IgD-negative memory B cell (primary cell): ENCODE data around the gene EFNA2. TPM values are rescaled to one million over a fixed set of nuclear protein-coding genes. Genes with fewer than 3 reads are reported as not detected.
"Not testable (repeated sequence)": the region's sequence is repeated elsewhere in the genome, so short reads cannot be mapped to it uniquely, and the experiment has no call there.

Experiments
- H3K27ac Mint-ChIP-seq, 3 donors: one replicate each; pipeline ENCODE4 v1.8.0; 2020 to 2022; ENCODE audit warnings: mild to moderate bottlenecking in 3 of 3, mixed read lengths in 3 of 3, moderate library complexity in 1 of 3
- H3K27me3 Mint-ChIP-seq: one replicate; pipeline ENCODE4 v1.8.0; 2021; ENCODE audit warnings: mixed read lengths
- H3K36me3 Mint-ChIP-seq: one replicate; pipeline ENCODE4 v1.8.0; 2020; ENCODE audit warnings: mild to moderate bottlenecking, mixed read lengths
- H3K4me1 Mint-ChIP-seq, 3 donors: one replicate each; pipeline ENCODE4 v1.8.0; 2020 to 2022; ENCODE audit warnings: mixed read lengths in 3 of 3, mild to moderate bottlenecking in 1 of 3
- H3K4me3 Mint-ChIP-seq, 4 donors: one replicate each; pipeline ENCODE4 v1.8.0; 2020 to 2022; ENCODE audit warnings: mild to moderate bottlenecking in 4 of 4, mixed read lengths in 4 of 4, moderate library complexity in 3 of 4
- H3K9me3 Mint-ChIP-seq, 3 donors: one replicate each; pipeline ENCODE4 v1.8.0; 2020 to 2021; ENCODE audit warnings: mixed read lengths in 3 of 3, mild to moderate bottlenecking in 1 of 3
- polyA plus RNA-seq: library from polyadenylated mRNA; unstranded; fragments of 300-500 nt; fragmentation: Illumina TruSeq; gene quantifications from one replicate; pipeline ENCODE4 v1.2.3, GENCODE V29; 2021

Gene EFNA2
- polyA plus RNA-seq, 1 donor from 2014 or later, result not detected

DNA sequence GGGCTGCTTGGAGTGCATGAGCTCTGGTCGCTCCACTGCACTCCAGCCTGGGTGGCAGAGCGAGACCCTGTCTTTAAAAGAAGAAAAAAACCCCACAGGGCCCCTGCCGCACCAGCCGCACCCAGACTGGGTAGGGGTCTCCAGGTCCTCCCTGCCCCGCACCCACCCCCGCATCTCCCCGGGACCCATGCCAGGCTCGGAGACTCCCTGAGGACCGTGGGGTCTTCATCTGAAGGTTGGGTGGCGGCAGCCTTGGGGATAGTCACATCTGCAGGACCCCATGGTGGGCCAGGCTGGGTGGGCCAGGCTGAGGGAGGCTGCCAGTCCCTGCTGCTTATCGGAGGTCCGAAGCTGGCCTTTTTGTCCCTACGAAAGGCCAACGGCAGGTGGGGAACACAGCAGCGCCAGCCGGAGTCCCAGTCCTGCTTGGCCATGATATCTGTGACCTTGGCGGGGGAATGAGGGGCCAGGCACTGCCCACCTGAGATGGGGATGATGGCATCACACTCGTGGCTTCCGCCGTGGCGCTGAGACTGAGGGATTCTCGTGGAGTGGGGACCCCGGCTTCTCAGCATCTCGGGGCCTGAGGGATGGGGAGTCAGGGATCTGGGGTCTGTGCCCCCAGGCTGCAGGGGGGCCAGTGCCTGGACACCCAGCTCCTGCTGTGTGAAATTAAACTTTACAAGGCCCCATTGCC is 11.1 kb downstream of the EFNA2 start:
- peaks cover 5 to 7% (median 6%) of the 10 kb centered on the region in 3 donors for H3K4me1 Mint-ChIP-seq
- H3K27me3 Mint-ChIP-seq, result peaks cover 21% of the 10 kb centered on the region
- H3K27ac Mint-ChIP-seq, result no peak overlapping the region
- H3K36me3 Mint-ChIP-seq, result peaks cover 1% of the 10 kb centered on the region
- H3K4me3 Mint-ChIP-seq, result peak overlapping the region in 1 of 4 donors; percentile 46
- H3K9me3 Mint-ChIP-seq, result no peaks in the 10 kb centered on the region

DNA sequence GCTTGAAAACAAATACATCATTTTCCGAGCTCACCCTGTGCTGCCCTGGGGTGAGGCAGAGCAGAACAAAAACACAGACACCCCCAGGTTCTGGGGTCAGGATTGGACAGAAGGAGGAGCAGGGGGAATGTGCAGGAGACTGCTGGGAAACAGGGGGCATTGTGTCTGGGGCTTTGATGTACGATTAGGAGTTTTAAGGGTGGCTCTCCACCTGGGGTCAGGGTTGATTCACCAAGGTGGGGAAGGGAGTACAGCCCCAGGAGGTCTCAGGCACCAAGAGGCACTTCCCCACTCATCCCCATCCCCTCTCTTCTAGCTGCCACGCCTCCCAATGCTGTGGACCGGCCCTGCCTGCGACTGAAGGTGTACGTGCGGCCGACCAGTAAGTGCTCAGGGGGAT is 12.6 kb downstream of the EFNA2 start:
- no peaks in the 10 kb centered on the region for H3K9me3 Mint-ChIP-seq
- H3K4me3 Mint-ChIP-seq, result no peak overlapping the region
- H3K4me1 Mint-ChIP-seq, result peaks cover 0 to 4% (median 0%) of the 10 kb centered on the region in 3 donors
- peaks cover 10% of the 10 kb centered on the region for H3K27me3 Mint-ChIP-seq
- no peaks in the 10 kb centered on the region for H3K36me3 Mint-ChIP-seq
- H3K27ac Mint-ChIP-seq, result no peak overlapping the region

DNA sequence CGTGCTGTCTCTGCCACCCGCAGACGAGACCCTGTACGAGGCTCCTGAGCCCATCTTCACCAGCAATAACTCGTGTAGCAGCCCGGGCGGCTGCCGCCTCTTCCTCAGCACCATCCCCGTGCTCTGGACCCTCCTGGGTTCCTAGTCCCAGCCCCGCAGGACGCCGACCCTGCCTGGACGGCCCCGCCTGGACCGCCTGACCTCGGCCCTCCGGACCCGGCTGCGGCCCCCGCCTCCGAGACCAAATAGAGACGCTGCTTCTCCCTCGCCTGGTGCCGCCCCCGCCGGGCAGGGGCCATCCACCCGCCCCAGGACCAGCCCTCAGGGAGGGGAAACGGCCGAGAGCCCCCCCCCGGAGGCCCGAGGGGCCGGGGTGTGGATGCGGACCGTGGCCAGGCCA is 14.1 kb downstream of the EFNA2 start:
- Mint-ChIP-seq H3K4me1 (peaks cover 0 to 4% (median 1%) of the 10 kb centered on the region in 3 donors), H3K27ac (no peak overlapping the region), H3K36me3 (no peaks in the 10 kb centered on the region), H3K27me3 (peaks cover 6% of the 10 kb centered on the region), H3K4me3 (no peak overlapping the region), H3K9me3 (no peaks in the 10 kb centered on the region)

DNA sequence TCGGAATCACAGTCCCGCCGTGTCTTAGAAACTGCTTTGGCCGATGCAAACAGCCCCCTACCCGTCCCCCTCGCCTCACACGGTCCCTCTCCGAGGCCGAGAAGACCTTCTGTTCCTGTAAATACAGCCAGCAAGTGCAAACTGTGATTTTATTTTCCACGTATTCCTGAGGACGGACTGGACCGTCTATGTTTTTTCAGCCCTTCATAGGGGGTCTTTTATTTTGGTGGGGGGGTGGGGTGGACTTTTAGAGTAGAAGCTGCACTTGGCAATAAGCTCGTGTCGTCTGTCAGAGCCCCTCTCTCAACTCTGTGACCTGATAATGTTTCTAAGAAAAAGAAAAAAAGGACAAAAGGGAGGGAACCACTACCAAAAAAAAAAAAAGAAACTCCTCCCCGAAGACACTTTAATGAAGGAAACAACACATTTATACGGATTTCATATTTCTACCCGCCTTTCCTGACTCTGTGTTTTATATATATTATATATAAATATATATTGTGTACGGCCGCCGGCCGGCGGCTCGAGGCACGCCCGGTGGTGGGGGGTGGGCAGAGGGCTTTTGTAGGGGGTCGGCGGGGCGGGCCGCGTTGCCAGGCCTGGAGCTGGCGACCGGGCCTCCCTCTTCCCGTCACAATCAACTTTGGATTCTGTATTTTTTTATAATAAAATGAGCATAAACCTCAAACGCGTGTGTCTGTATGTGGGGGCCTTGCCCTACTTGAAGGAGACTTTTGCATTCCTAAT is 15.2 kb downstream of the EFNA2 start:
- no peak overlapping the region for H3K27ac Mint-ChIP-seq
- no peak overlapping the region for H3K4me3 Mint-ChIP-seq
- H3K9me3 Mint-ChIP-seq, result no peaks in the 10 kb centered on the region

DNA sequence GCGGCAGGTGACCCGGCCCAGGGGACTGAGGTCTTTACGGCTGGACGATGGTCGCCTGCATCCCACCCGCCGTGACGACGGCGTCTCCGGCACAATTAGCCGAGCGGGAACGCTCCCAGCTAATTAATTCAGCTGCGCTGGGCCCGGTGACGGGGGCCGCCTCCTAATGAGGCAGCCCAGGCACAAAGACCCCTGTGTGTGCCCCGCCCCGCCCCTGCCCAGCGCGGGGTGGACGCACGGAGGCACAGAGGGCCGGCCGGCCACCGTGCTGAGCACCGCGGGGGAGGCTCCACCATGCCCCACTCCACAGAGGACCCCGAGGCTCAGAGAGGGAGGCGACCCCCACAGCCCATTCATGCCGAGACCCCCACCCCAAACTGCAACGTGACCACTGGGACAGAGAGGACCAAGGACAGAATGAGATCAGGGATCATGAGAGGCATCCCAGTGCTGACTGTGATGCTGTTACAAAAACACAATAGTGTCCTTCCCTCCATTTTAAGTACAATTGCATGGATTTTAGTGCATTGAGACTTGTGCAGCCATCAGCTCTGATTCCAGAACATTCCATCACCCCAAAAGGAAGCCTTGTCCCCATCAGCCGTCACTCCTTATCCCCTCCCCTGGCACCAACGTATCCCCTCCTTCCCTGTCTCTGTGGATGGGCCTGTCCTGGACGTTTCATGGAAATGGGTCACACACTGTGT is 17.0 kb downstream of the EFNA2 start:
- H3K4me1 Mint-ChIP-seq, result peaks cover 0 to 4% (median 1%) of the 10 kb centered on the region in 3 donors
- no peaks in the 10 kb centered on the region for H3K9me3 Mint-ChIP-seq
- peaks cover 3% of the 10 kb centered on the region for H3K27me3 Mint-ChIP-seq
- no peak overlapping the region for H3K27ac Mint-ChIP-seq
- H3K4me3 Mint-ChIP-seq, result no peak overlapping the region
- H3K36me3 Mint-ChIP-seq, result no peaks in the 10 kb centered on the region

More for the DNA sequence above, 15.2 kb downstream of the EFNA2 start:
- Mint-ChIP-seq H3K36me3 (no peaks in the 10 kb centered on the region), H3K27me3 (peaks cover 6% of the 10 kb centered on the region), H3K4me1 (peaks cover 0 to 4% (median 1%) of the 10 kb centered on the region in 3 donors)

DNA sequence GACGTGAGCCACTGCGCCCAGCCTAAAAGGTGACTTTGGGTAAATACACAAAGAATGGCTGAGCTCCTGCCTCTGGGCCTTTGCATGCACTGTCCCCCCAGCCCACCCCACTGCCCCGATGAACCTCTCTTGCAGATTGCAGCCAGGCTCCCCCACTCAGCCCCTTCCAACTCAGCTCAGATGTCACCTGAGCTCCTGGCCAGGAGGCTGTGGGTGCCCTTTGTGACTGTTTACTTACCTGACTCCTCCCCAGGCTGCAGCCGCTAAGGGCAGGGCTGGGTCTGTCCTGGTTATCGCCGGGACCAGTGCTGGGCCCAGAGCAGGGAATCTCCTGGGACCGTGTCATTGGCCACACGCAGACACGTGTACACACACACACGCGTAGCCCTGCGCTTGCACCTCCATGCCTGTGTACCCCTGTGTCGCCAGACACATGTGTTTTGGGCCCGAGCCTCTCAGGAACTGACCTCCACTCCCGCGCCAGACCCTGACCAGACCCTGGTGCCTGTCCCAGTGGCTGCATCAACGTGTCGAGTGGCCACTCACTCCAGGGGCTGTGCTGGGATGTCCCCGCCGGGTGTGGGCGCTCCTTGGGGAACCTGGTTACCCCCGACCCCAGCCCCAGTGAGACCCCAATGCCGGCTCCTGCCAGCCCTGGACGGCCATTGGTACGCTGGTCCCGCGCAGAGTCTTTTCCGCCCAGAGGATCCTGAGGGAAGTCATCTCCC is 18.7 kb downstream of the EFNA2 start:
- H3K27ac Mint-ChIP-seq, result no peak overlapping the region
- H3K36me3 Mint-ChIP-seq, result no peaks in the 10 kb centered on the region
- H3K9me3 Mint-ChIP-seq, result no peaks in the 10 kb centered on the region
- H3K4me1 Mint-ChIP-seq, result peaks cover 0 to 4% (median 1%) of the 10 kb centered on the region in 3 donors
- no peaks in the 10 kb centered on the region for H3K27me3 Mint-ChIP-seq
- H3K4me3 Mint-ChIP-seq, result no peak overlapping the region

DNA sequence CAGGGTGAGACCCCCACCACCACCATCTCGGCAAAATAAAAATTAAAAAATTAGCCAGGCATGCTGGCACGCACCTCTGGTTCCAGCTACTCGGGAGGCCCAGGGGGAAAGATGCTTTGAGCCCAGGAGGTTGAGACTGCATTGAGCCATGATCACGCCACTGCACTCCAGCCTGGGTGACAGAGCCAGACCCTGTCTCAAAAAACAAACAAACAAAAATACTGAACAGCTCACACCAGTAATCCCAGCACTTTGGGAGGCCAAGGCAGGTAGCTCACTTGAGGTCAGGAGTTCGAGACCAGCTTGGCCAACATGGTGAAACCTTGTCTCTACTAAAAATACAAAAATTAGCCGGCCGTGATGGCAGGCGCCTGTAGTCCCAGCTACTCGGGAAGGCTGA is 19.7 kb downstream of the EFNA2 start:
- H3K4me3 Mint-ChIP-seq, H3K36me3 Mint-ChIP-seq, H3K4me1 Mint-ChIP-seq, H3K27me3 Mint-ChIP-seq, H3K9me3 Mint-ChIP-seq, H3K27ac Mint-ChIP-seq: not testable (repeated sequence)

DNA sequence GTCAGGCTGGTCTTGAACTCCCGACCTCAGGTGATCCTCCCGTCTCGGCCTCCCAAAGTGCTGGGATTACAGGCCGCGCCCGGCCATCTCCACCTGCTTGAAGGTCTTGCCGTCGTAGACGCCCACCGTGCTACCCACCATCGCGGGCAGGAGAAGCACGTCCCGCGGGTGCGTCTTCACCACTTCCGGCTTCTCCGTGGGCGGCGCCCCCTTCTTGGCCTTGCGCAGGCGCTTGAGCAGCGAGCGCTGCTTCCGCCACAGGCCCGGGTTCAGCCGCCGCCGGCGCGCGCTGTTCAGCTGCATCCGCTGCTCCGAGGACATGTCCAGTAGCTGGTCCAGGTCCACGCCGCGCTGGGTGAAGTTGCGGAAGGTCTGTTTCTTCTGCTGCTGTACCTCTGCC is 21.6 kb downstream of the EFNA2 start:
- H3K36me3 Mint-ChIP-seq, result no peaks in the 10 kb centered on the region

DNA sequence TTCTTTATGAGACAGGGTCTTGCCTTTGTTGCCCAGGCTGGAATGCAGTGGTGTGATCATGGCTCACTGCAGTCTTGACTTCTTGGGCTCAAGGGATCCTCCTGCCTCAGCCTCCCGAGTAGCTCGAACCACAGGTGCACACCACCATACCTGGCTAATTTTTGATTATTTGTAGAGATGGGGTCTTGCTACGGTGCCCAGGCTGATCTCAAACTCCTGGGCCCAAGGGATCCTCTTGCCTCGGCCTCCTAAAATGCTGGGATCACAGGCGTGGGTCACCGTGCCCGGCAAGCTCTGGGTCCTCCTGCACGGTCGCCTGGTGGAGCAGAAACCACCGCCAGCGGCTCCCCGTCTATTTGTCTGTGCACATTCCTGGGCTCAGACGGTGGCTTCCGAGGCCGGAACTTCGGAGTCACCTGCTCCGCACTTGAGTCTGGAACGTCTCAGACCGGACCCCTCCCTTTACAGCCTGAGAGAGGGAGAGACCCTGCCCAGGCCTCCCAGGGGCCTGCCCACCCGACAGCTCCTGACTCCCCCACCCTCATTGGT is 22.2 kb downstream of the EFNA2 start:
- H3K27ac Mint-ChIP-seq, result peak overlapping the region in 1 of 3 donors; percentile 70
- H3K36me3 Mint-ChIP-seq, result no peaks in the 10 kb centered on the region
- H3K9me3 Mint-ChIP-seq, result no peaks in the 10 kb centered on the region
- H3K27me3 Mint-ChIP-seq, result no peaks in the 10 kb centered on the region
- no peak overlapping the region for H3K4me3 Mint-ChIP-seq
- H3K4me1 Mint-ChIP-seq, result peaks cover 0 to 4% (median 1%) of the 10 kb centered on the region in 3 donors

More for the DNA sequence above, 21.6 kb downstream of the EFNA2 start:
- Mint-ChIP-seq H3K4me1 (peaks cover 0 to 4% (median 1%) of the 10 kb centered on the region in 3 donors), H3K9me3 (no peaks in the 10 kb centered on the region), H3K4me3 (peak overlapping the region in 1 of 4 donors; percentile 39), H3K27ac (peak overlapping the region in 1 of 3 donors; percentile 70), H3K27me3 (no peaks in the 10 kb centered on the region)

DNA sequence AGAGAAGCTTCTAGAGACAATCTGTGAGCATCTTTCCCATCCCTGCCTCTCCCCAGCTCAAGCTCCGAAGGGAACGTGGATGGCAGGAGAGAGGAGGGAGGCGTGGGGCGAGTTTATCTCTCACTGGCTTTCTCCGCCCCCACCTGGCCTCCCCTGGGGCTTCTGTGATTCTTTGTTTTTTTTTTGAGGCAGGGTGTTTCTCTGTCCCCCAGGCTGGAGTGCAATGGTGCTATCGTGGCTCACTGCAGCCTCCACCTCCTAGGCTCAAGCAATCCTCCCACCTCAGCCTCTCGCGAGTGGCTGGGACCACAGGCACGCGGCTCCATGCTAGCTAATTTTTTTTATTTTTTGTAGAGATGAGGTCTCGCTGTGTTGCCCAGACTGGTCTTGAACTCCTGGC is 23.0 kb downstream of the EFNA2 start:
- H3K27ac Mint-ChIP-seq, result no peak overlapping the region
- no peaks in the 10 kb centered on the region for H3K4me1 Mint-ChIP-seq
- H3K9me3 Mint-ChIP-seq, result no peaks in the 10 kb centered on the region
- peaks cover 1% of the 10 kb centered on the region for H3K27me3 Mint-ChIP-seq
- no peak overlapping the region for H3K4me3 Mint-ChIP-seq
- no peaks in the 10 kb centered on the region for H3K36me3 Mint-ChIP-seq

DNA sequence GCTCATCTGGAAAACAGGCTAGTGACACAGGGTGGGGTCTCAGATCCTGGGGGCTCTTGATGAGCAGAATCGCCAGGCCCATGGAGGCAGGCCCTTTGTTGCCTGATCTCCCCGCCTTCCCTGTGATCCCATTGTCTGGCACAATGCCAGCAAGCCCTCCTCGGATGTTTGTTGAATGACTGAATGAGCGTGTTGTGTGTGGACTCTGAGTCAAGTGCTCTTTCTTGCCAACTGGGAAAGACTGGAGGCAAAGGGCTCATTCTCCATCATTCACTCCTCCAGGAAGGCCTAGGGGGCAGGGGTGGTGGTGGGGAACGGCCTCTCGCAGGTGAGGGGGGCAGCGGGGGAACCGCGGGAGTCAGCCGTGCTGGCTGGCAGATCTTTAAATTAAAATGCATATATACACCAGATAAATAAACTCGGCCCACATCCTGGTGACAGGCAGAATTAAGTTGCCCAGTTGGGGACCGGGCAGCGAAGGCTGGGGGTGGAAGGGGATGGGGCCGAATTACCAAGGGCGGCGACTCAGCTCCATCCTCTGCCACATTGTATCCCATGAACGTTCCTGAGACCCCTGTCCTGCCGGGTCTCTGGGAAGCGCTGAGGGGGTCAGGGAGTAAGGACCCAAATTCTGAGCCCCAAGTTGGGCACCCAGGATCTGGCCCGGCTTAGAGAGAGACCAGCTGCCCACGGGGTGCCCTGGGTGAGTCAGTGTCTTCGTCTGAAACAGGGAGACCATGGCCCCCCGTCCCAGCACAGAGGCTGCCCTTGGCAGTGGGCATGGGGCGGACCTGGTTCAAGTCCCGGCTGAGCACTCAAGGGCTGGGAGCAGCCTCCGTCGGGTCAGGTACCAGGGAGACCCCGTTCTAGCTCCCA is 24.5 kb downstream of the EFNA2 start:
- Mint-ChIP-seq H3K4me3 (no peak overlapping the region), H3K4me1 (no peaks in the 10 kb centered on the region), H3K27me3 (peaks cover 9% of the 10 kb centered on the region), H3K36me3 (no peaks in the 10 kb centered on the region), H3K9me3 (no peaks in the 10 kb centered on the region), H3K27ac (no peak overlapping the region)

DNA sequence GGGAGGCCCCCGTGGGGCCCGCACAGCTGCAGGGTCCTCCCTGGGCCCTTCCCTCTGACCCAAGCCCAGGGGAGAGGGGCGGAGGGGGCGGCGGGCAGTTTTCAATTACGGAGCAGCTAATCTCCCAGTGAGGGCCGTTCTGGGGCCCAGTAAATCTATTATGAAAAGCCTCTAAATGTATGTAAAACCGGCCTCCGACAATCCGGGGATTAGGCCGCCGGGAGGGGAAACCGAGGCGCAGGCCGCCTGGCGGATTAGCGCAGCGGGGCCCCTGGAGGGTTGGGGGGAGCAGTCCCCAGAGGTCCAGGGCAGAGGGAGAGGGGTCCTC is 25.1 kb downstream of the EFNA2 start:
- Mint-ChIP-seq H3K27ac (no peak overlapping the region), H3K9me3 (no peaks in the 10 kb centered on the region), H3K4me3 (no peak overlapping the region), H3K36me3 (no peaks in the 10 kb centered on the region), H3K4me1 (no peaks in the 10 kb centered on the region), H3K27me3 (peaks cover 11% of the 10 kb centered on the region)

DNA sequence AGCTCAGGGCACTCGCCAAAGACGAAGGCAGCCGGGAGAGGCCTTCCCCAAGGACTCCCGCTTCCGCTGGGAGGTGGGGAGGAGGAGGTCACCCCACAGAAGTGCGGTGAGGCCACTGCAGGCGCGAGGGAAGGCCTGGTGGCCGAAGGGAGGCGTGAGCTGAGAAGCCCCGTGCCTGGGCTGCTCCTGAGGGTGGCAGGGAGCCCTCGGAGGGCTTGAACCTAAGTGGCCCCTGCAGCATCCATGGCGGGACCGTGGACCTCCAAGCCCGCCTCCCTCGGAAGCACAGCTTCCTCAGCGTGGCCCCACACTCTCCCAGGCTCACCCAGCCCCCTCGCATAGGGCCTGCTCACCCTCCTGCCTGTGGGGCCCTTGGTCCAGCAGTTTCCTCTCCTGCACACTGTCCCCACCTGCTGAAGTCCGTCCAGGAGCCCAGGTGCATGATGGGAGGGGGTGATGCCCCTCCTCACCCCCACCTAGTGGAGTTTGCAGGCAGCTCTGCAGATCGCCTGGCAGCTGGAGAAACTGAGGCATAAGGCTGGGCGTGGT is 25.9 kb downstream of the EFNA2 start:
- Mint-ChIP-seq H3K4me1 (no peaks in the 10 kb centered on the region), H3K9me3 (no peaks in the 10 kb centered on the region), H3K4me3 (no peak overlapping the region), H3K27ac (no peak overlapping the region), H3K27me3 (peaks cover 16% of the 10 kb centered on the region), H3K36me3 (no peaks in the 10 kb centered on the region)
